GM19468 (cell line): ENCODE data around the gene MIOS.
A peak's percentile ranks its signal among the peaks of the same experiment; 100 is the strongest.

ENCODE experiments used
- ATAC-seq: cut with Tn5 transposase; IDR thresholded peaks from one replicate; pipeline ENCODE4 v1.9.1; 2021; ENCODE audit warnings: mild to moderate bottlenecking, moderate library complexity, moderate number of reproducible peaks; ENCODE audit not compliant: unreplicated experiment; ENCODE audit errors: extremely low read depth

Gene MIOS

DNA sequence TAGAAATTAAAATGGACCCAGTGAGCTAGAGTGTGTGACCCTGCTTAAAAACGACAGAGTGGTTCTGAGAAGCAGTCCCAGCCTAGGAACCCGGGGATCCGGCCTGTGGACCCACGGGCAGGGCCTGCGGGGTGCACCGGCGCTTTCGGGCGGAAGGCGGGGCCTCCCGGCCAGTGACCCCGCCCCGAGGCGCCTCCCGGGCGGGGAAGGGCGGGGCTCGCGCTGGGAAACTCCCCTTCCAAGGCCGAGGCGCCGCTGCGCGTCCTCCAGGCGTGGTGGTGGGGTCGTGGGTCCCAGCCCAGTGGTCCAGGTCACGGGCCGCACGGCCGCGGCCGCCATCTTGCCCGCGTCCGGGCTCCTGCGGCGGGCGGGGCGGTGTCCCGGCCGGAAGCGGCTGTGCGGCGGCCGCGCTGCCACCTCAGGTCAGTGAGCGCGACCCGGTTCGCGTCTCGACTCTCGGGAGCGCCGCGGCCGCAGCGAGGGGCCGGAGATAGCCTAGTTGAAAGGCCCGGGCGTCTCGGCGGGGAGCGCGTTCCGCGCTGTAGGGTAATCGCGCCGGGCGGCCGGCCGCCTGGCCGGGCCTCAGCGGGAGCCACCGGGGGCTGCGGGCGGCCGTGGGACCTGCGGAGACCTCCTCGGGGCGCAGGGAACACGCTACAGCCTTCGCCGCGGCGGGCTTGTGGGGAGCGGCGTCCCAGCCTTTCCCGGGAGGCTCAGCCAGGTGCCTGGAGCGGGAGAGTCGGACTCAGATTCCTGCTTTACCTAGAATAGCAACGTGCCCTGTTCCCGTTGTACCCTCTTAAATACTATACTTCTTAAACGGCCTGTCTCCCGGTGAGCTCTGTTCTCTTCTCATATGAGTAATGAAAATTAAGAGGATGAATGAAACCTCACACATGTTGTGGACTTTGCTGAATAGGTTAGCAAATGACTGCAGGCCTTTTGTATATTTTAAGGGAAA, at the start of gene MIOS:
Gene MIOS (plus strand): TSS at position 234 of the 961 bp plus-strand sequence. CDS start 5,592 bp downstream, outside the sequence.
- ATAC-seq: peak; percentile 70

DNA sequence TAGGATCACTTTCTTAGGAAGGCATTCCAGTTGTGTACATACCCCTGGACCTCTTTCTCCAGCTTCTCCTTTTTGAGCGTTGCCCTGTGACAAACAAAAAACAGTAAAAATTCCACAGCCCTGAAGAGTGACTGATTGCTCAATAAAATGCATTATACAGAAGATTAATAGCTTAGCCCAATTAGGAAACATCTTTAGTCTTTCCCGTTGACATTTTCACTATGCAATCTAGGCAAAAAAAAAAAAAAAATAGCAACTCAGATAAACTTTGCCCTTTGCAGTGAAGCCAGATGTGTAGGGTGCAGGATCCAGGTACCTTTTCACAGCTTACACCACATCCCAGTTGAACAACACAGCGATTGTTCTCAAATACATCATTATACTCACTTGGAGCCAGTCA, 48.9 kb upstream of the MIOS start:
- ATAC-seq: no peak

DNA sequence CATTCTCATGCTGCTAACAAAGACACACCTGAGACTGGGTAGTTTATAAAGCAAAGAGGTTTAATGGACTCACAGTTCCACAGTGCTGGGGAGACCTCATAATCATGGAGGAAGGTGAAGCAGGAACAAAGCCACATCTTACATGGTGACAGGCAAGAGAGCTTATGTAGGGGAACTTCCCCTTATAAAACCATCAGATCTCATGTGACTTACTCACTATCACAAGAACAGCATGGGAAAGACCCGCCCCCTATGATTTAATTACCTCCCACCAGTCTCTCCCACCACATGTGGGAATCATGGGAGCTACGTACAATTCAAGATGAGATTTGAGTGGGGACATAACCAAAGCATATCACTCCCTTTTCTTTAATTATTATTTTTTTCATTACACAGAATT, 47.6 kb upstream of the MIOS start:
- no peak for ATAC-seq

DNA sequence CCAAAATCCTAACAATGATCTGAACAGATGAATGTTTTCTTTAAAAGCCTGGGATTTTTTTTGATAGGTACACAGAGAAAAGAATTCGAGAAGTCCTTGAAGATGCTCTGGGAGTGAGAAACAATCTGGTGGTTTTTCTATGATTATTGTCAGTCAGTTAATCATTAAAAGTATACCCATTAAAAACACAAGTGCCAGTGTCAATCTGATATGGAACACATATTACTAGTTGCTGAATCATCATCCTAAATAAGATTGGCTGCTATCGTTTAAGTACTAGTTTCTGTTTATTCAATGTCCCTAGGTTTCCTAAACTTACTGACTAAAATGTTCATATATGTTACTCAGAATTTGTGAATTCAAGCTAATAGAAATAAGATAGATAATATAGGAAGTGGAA, 47.2 kb upstream of the MIOS start:
- ATAC-seq: no peak

DNA sequence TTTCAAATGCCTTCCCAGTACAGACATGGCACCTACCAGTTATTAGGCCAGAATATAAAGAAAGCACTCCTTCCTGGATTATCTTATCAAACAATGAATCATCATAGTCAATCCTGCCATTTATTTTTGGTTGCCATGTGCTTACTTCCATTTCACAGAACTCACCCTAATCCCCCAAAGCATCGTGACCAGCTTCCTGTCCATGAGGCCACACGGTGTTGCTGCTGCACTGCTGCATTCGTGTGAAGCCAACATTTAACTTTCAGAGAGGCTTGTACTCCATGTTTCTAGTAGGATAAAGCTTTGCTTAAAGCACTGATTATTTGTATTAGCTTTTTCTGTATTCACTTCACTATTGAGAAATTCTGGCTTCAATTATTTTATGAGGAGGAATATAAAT, 45.4 kb upstream of the MIOS start:
- ATAC-seq: no peak

DNA sequence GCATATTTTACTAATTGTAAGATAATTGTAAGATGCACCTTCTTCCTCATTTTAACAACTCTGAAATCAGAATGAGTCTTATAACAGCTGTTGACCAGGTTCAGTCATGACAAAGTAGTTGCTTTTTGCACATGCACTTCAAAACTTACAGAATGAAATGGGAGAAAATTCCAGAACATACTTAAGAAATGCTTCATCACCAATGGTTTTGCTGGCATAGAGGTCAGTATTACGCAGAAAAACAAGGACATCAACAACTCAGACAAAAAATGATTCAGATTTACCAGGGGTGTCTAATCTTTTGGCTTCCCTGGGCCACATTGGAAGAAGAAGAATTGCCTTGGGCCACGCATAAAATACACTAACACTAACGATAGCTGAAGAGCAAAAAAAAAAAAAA, 44.3 kb upstream of the MIOS start:
- ATAC-seq: no peak

DNA sequence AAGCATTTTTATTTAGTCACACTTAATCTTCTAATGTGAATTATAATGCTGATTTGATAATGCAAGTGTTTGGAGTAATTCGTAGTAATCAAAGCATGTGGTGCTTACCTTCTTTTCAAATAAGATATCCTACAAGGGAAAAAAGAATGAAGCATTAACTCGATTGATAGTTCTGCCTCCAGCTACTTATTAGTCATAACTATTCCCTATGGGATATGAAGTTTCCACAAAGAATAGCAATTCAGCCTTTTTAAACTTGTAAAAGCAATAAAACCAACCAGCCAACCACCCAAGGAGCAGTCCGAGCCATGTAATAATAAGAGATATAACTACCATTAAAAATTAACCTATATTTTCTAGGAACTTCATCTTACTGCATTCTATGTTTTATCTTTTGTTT, 42.6 kb upstream of the MIOS start:
- no peak for ATAC-seq

DNA sequence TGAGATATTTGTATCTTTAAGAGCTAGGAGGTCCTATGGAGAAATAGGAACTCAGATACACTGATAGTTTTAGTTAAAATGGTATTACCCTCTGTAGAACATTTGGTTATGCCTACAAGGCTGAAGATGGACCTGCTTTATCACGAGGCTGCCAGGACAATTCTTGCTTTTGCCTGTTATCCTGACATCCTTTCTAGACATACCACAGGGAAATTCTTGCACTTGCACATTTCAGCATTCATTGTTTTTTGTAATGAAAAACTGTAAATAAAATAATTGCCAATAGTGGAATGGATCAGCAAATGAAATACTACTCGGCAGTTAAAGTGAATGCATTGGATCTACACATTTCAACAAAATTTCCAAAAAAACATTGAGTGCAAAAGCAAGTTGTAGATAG, 40.7 kb upstream of the MIOS start:
- no peak for ATAC-seq

DNA sequence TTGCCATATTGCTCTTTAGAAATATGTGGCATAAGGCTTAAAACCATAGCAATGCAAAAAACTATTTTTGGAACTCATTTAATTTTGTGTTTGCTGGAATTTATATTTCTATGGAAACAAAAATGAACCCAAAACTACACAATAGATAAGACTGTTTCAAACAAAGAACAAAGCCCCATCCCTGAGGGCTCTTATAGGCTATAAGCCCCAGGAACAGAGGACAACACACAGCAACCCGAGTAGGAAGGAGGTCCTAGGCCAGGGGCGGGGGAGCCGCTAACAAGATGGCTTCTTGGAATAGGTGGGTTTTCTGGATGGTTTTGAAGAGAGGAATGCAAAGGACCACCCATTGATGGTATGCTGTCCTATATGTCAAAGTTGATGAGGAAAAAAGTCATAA, 39.6 kb upstream of the MIOS start:
- ATAC-seq: no peak

DNA sequence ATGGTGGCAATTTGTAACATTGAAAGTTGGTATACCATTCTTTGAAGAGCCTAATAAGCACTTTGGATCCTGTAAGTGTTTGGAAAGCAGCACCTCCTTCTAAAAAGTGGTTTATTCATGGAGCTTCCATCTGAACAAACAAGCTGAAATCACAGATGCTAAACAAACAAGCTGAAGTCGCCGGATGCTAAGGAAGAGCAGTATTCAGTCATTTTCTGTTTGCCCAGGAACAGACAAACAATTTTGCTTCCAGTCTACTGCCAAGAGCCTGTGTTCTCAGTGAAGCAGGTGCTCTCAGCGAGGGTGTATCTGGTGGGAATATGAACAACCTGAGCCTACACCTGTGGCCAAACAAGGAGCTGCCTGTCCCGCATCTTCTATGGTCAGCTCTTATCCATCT, 37.4 kb upstream of the MIOS start:
- no peak for ATAC-seq

DNA sequence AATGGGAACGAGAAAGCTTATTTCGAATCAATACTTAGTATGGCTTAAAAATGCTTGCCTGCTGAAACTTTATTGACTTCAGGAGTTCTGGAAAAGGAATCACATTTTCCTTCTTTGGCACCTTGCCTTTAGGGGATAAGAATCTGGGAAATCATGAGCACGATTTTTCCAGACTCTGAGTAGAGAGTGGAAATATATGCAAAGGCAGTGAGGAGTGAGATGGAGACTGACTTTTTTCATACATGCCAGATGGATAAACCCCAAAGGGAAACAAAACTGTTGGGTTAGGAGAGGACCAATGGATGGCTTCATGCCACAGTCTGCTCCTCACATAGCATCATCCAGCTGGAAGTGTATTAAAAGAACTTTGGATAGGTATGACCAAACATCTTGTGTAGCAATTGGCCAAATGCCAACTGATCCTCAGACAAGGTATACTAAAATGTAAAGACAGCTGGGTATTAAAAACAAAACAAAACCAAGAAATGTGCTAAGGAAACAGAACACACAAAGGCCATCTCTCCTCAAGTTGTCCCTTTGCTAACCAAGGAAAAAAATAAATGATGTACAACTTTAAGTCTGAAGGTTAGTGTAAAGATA, 32.8 kb upstream of the MIOS start:
- ATAC-seq: no peak

DNA sequence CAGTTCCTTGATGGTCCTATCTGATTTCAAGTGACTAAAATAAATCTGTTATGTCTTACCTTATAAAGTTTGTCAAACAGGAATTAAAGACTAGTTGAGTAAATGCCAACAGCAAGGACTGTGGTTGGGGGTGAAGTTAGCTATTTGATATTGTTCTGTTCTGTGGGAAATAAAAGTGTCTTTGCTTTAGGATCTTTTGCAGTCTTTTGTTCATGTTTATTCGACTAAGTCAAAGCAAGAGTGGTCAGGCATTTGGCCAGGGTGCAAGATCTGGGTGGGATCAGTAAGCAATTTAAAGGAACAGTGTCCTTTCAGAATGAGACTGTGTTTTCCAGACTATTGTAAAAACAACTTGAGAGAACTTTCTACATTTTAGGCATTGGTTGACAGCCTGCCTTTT, 31.0 kb upstream of the MIOS start, which contains the start of gene COL28A1:
Gene COL28A1 (minus strand): TSS at position 183 of the 400 bp plus-strand sequence. CDS start 2,998 bp downstream, outside the sequence.
- no peak for ATAC-seq

DNA sequence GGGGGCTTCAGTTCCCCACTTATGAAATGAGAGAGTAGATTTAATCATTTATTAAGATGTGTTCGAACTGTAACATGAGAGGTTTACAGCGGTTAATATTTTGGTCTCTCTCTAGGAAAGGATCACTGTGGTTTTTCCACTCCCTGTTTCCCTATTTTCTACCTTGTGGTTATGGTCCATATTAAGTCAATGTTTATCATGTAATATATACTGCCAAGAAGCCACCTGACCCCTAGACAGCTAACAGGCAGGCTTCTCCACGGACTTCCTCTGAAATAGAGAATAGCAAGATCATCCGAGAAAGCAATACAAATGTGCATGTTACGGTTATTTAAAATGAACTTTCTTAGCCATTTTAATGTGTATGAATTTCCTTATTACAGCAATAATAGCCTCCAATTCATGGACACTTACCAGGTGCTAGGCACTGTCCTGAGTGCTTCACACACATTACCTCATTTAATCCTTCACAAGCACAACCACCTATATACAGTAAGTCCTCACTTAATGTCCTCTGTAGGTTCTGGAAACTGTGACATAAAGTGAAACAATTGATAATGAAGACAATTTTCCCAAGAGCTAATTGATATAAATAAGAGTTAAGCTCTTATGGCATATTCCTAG, 30.2 kb upstream of the MIOS start:
- no peak for ATAC-seq

DNA sequence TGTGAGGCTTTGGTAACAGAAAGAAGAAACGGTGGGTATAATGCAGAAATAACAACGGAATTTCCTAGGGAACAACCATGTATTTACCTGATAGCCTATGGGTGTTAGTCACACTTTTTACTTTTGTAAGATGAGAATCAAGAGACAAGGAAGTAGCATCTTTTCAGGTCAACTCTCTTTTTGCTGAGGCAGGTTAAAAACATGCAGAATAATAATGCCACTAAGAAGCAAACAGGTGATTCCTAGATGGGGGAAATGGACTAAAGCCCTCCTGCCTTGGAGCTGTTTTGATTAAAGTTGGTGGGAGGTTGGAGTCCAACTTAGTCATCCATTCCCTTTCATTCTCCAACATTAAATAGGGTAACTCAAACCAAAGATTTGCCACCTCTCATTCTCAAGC, 29.0 kb upstream of the MIOS start:
- no peak for ATAC-seq

DNA sequence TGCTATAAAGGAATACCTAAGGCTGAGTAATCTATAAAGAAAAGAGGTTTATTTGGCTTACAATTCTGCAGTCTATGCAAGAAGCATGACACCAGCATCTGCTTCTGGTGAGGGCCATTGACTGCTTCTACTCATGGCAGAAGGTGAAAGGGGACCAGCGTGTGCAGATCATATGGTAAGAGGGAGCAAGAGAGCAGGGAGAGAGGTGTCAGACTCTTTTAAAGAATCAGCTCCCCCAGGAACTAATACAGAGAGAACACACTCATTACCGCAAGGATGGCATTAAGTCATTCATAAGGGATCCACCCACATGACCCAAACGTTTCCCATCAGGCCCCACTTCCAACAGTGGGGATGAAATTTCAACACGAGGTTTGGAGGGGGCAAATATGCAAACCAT, 27.5 kb upstream of the MIOS start:
- no peak for ATAC-seq

DNA sequence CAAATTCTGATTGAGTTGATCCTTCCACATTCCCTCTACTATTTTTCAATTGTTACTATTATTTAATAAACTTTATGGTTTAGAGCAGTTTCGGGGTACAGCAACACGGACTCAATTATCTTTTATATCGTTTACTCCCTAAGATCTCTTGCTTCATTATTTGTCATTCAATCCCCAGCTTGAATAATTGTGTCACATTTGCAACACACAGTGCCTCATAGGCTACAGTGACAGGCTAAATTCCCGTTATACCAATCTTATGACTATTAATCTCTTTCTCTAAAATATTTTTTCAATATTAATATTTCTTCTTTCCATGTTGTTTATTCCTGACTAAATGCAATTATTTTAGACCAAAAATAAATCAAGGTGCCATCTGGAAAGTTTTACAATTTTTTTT, 27.0 kb upstream of the MIOS start:
- no peak for ATAC-seq

DNA sequence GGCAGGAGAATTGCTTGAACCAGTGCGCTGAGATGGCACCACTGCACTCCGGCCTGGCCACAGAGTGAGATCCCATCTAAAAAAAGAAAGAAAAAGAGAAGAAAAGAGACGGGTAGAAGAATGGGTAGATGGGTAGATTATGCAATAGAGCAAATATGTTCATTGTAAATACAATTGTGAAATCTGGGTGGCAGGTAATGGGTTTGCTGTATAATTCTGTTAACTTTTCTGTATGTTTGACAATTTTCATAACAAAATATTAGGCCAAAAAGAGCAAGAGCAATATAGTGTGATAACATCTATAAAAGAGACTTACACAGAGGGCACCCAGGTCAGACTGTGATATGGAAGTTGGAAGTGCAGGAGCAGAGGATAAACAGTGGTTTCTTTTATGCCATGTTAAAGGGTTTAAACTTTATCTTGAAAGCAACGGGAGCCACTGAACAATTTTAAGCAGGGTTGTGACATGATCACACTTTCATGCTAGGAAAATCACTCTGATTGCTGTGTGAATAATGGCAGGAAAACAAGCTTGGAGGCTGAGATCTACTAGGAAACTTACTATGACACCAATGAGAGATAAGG, 24.3 kb upstream of the MIOS start:
- ATAC-seq: no peak

DNA sequence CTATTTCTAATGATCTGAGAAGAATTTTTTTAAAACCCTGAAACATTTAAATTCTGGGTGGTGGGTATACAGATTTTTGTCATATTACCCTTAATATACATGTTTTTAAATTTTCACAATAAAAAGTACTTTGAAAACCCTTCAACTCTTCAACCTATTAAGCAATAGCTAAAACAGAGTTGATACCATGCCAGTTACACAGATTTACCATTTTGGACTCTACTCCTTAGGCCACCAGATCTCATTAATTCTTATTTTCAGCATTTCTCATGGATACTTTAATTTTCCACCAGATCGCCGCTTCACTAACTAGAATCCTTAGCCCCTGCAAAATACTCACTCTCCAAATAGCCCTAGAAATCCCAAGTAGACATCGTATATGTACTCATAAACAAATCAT, 18.3 kb upstream of the MIOS start:
- ATAC-seq: no peak

DNA sequence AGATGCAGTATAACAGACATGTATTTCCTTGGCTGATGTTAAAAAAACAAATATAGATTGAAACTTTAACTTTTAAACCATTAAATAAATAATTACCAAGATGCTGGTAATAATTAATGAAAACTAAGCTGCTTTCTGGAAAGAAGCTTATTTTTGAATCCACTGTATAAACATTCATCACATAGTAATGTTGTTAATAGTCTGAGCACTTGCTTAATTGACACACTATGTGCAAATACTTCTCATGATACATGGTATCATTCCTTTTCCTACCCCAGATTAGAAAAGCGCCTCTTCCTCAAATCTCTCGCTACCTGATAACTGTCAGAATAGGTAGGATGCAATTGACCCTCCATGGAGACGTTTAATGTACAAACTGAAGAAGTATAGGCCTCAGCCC, 16.0 kb upstream of the MIOS start:
- no peak for ATAC-seq

DNA sequence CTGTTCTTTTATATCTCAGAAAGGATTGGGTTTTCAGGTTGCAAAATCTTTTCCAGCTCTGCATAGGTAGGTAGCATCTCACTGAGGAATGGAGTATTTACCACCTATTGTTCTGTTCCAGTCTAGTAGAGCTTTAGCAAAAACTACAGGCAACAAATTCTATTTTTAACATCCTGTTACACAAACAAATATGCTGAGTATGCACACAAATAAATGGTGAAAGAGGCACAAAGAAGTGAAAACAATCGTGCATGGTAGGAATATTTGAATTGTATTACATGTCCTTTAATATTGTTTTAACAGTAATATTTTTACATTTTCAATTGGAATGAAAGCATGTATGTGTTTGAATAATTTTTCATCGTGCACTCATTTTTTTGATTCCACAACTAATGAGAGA, 14.5 kb upstream of the MIOS start:
- no peak for ATAC-seq

DNA sequence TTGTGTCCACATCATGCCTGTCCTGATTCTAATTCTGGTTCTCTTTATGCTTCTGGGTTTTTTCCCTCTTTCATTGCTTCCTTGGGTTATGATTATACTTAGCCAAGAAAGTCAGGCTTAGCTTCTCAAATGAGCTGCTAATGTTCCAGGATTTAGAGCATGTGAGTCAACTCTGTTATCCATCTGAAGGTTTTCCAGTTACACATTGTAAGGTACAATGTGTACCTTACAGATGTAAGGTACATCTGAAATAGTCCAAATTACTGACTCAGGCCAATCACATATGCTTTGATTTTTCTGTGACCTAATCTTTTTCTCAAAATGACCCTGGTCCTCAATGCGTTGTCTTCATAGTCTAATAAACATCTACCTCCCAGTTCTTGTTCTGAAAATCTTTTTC, 13.3 kb upstream of the MIOS start:
- no peak for ATAC-seq
